Natural killer cell treated with Interleukin-12 subunit alpha and Interleukin-12 subunit beta and Interleukin-15 and Interleukin-18, amount 100 ng/mL, for 72 hours (primary cell): ENCODE results near the gene RP9. TPM values are rescaled to one million over a fixed set of nuclear protein-coding genes. Genes with fewer than 3 reads are reported as not detected.

Experiments
- ATAC-seq, 2 donors: fragments of 150-1000 bp; cut with Tn5 transposase in 1 of 2; sonication (Bioruptor Pico), chemical (Tn5 transposase) in 1 of 2; 2 replicates each; pipeline ENCODE4 v1.10.0; 2021
- DNase-seq: peaks from one replicate; pipeline ENCODE4 v3.0.0; 2022; ENCODE audit warnings: low spot score
- H3K27ac Mint-ChIP-seq, 2 donors: 1 replicate in 1 of 2; 2 replicates in 1 of 2; pipeline ENCODE4 v1.8.0; 2022; ENCODE audit warnings: mixed read lengths in 2 of 2, mild to moderate bottlenecking in 1 of 2, moderate library complexity in 1 of 2
- H3K27me3 Mint-ChIP-seq, 2 donors: 1 replicate in 1 of 2; 2 replicates in 1 of 2; pipeline ENCODE4 v1.8.0; 2022; ENCODE audit warnings: mixed read lengths in 2 of 2
- H3K36me3 Mint-ChIP-seq: one replicate; pipeline ENCODE4 v1.8.0; 2022; ENCODE audit warnings: mixed read lengths
- H3K4me1 Mint-ChIP-seq, 2 donors: 1 replicate in 1 of 2; 2 replicates in 1 of 2; pipeline ENCODE4 v1.8.0; 2022; ENCODE audit warnings: low read depth in 2 of 2, mixed read lengths in 2 of 2, mild to moderate bottlenecking in 1 of 2
- H3K4me3 Mint-ChIP-seq: one replicate; pipeline ENCODE4 v1.8.0; 2022; ENCODE audit warnings: mixed read lengths
- H3K9me3 Mint-ChIP-seq: 2 replicates; pipeline ENCODE4 v1.8.0; 2022; ENCODE audit warnings: mixed read lengths
- total RNA-seq, 2 donors: library from RNA; stranded (reverse); gene quantifications; one replicate each; pipeline ENCODE4 v1.2.3, GENCODE V29; 2022

The RP9 gene
- total RNA-seq, 2 donors from 2014 or later, result 16.2 to 22.0 TPM

- Mint-ChIP-seq H3K27me3 (peaks cover 0 to 3% of the 10 kb centered on the region in 2 donors), H3K9me3 (no peaks in the 10 kb centered on the region), H3K4me3 (no peak overlapping the region), H3K27ac (no peak overlapping the region), H3K4me1 (peaks cover 0 to 2% of the 10 kb centered on the region in 2 donors), H3K36me3 (peaks cover 19% of the 10 kb centered on the region)
- DNase-seq (no peak), ATAC-seq (no peak)
These were observed 18.1 kb downstream of the RP9 start for GRCh38 chr7:33091111-33091531.

DNA sequence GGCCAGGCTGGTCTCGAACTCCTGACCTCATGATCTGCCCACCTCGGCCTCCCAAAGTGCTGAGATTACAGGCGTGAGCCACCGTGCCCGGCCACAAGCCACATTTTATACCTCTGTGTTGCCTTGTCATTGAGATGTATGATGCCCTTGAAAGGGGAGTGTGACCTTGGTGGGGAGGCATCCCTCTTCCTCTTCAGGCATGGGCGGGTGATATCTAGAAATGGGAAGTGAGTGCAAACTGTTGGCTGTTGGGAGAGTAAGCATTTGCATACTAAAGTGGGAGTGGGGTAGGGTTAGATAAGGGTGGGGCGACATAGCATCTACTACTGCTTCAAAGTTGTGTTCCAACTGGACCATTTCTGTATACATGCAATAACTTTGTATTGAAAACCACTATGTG, 20.1 kb downstream of the RP9 start:
- DNase-seq, result no peak
- H3K36me3 Mint-ChIP-seq, result peaks cover 7% of the 10 kb centered on the region
- peaks cover 0 to 5% of the 10 kb centered on the region in 2 donors for H3K27me3 Mint-ChIP-seq
- no peaks in the 10 kb centered on the region for H3K9me3 Mint-ChIP-seq
- no peak overlapping the region for H3K27ac Mint-ChIP-seq
- H3K4me3 Mint-ChIP-seq, result no peak overlapping the region
- peaks cover 0 to 2% of the 10 kb centered on the region in 2 donors for H3K4me1 Mint-ChIP-seq
- ATAC-seq, result no peak

- ATAC-seq (no peak), DNase-seq (no peak)
- Mint-ChIP-seq H3K27ac (no peak overlapping the region), H3K4me1 (peaks cover 0 to 1% of the 10 kb centered on the region in 2 donors), H3K9me3 (no peaks in the 10 kb centered on the region), H3K27me3 (peaks cover 0 to 5% of the 10 kb centered on the region in 2 donors), H3K4me3 (no peak overlapping the region), H3K36me3 (peaks cover 4% of the 10 kb centered on the region)
These were observed 21.3 kb downstream of the RP9 start for GRCh38 chr7:33087858-33088257.

GRCh38 chr7:33087356-33087755, 21.8 kb downstream of the RP9 start:
- H3K9me3 Mint-ChIP-seq, result no peaks in the 10 kb centered on the region
- ATAC-seq, result no peak
- no peaks in the 10 kb centered on the region for H3K36me3 Mint-ChIP-seq
- H3K27ac Mint-ChIP-seq, result no peak overlapping the region
- H3K4me3 Mint-ChIP-seq, result no peak overlapping the region
- DNase-seq, result no peak
- no peaks in the 10 kb centered on the region for H3K4me1 Mint-ChIP-seq
- H3K27me3 Mint-ChIP-seq, result peaks cover 0 to 5% of the 10 kb centered on the region in 2 donors

DNA sequence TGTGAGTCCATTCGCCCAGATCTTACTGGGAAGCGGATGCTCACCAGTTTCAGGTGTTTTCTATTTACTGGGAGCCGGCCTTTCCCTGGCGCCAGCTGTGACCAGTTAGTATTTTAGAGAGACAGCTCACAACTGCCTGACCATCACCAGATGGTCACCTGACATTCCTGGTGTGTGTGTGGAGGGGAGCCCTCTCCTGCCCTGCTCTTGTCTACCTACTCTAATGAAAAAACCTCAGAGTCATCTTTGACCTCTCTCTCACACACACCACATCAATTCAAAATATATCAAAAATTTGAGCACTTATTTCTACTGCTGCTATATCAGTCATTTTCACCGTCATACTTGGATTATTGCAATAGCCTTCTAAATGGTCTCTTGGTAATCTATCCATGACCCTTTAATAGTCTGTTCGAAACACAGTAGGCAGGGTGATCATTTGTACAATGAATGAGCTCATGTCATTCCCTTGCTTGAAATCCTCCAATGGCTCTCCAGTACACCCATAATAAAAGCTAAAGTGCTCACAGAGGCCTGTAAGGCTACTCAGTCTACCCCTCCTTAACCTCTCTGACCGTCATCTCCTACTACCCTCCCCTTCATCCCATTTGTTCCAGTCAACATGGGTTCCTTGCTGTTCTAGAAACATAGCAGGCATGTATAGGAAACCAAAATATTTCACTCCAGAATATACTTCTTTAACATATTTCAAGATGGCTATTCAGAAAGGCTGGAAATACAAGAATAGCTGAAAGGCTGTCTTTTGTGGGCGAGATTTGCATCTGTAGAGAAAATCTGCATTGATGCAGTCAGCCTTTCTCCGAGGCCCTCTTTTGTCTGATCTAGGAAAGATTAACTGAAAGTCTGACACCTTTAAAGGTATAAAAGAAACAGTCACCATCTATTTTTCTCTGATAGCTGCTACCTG, 29.2 kb downstream of the RP9 start:
- ATAC-seq (no peak), DNase-seq (no peak)
- Mint-ChIP-seq H3K27me3 (peaks cover 18 to 30% of the 10 kb centered on the region in 2 donors), H3K4me1 (peaks cover 6 to 9% of the 10 kb centered on the region in 2 donors), H3K9me3 (no peaks in the 10 kb centered on the region), H3K4me3 (no peak overlapping the region), H3K27ac (no peak overlapping the region), H3K36me3 (no peaks in the 10 kb centered on the region)

- no peak overlapping the region for H3K27ac Mint-ChIP-seq
- peaks cover 6 to 9% of the 10 kb centered on the region in 2 donors for H3K4me1 Mint-ChIP-seq
- H3K27me3 Mint-ChIP-seq, result peaks cover 17 to 30% of the 10 kb centered on the region in 2 donors
- H3K9me3 Mint-ChIP-seq, result no peaks in the 10 kb centered on the region
- H3K4me3 Mint-ChIP-seq, result no peak overlapping the region
- ATAC-seq, result no peak
- no peak for DNase-seq
- H3K36me3 Mint-ChIP-seq, result no peaks in the 10 kb centered on the region
These were observed 30.1 kb downstream of the RP9 start for GRCh38 chr7:33079096-33079495.

- Mint-ChIP-seq H3K4me1 (peaks cover 6 to 9% of the 10 kb centered on the region in 2 donors), H3K27ac (no peak overlapping the region), H3K4me3 (no peak overlapping the region), H3K27me3 (peaks cover 33 to 49% of the 10 kb centered on the region in 2 donors), H3K9me3 (no peaks in the 10 kb centered on the region), H3K36me3 (no peaks in the 10 kb centered on the region)
- ATAC-seq (no peak), DNase-seq (no peak)
These were observed 32.5 kb downstream of the RP9 start for GRCh38 chr7:33076737-33077136.

- H3K27ac Mint-ChIP-seq, result no peak overlapping the region
- no peaks in the 10 kb centered on the region for H3K36me3 Mint-ChIP-seq
- DNase-seq (no peak), ATAC-seq (no peak)
- peaks cover 6 to 9% of the 10 kb centered on the region in 2 donors for H3K4me1 Mint-ChIP-seq
- no peaks in the 10 kb centered on the region for H3K9me3 Mint-ChIP-seq
- H3K4me3 Mint-ChIP-seq, result no peak overlapping the region
- H3K27me3 Mint-ChIP-seq, result peaks cover 35 to 41% of the 10 kb centered on the region in 2 donors
These were observed 33.2 kb downstream of the RP9 start for GRCh38 chr7:33075818-33076518.

GRCh38 chr7:33073243-33073642, 36.0 kb downstream of the RP9 start:
- H3K4me3 Mint-ChIP-seq, result no peak overlapping the region
- no peaks in the 10 kb centered on the region for H3K36me3 Mint-ChIP-seq
- DNase-seq (no peak), ATAC-seq (no peak)
- H3K27me3 Mint-ChIP-seq, result peaks cover 19 to 33% of the 10 kb centered on the region in 2 donors
- no peaks in the 10 kb centered on the region for H3K9me3 Mint-ChIP-seq
- H3K4me1 Mint-ChIP-seq, result peaks cover 6 to 9% of the 10 kb centered on the region in 2 donors
- H3K27ac Mint-ChIP-seq, result no peak overlapping the region

- no peak overlapping the region for H3K27ac Mint-ChIP-seq
- H3K27me3 Mint-ChIP-seq, result peaks cover 19 to 35% of the 10 kb centered on the region in 2 donors
- no peak for DNase-seq
- ATAC-seq, result no peak
- H3K36me3 Mint-ChIP-seq, result no peaks in the 10 kb centered on the region
- no peaks in the 10 kb centered on the region for H3K9me3 Mint-ChIP-seq
- H3K4me1 Mint-ChIP-seq, result peaks cover 5 to 6% of the 10 kb centered on the region in 2 donors
- H3K4me3 Mint-ChIP-seq, result no peak overlapping the region
These were observed 36.7 kb downstream of the RP9 start for GRCh38 chr7:33072471-33072870.

GRCh38 chr7:33070831-33071230, 38.4 kb downstream of the RP9 start:
- no peak for ATAC-seq

DNA sequence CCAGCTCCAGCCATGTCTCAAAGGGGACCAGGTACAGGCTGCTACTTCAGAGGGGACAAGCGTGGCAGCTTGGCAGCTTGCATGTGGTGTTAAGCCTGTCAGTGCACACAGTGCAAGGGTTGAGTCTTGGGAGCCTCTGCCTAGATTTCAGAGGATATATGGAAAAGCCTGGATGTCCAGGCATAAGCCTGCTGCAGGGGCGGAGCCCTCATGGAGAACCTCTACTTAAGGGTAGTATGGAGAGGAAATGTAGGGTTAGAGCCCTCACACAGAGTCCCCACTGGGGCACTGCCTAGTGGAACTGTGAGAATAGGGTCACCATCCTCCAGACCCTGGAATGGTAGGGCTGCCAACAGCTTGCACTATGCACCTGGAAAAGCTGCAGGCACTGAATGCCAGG, 38.9 kb downstream of the RP9 start:
- Mint-ChIP-seq H3K27me3 (peaks cover 19 to 39% of the 10 kb centered on the region in 2 donors), H3K9me3 (no peaks in the 10 kb centered on the region), H3K4me1 (no peaks in the 10 kb centered on the region), H3K27ac (no peak overlapping the region), H3K4me3 (no peak overlapping the region), H3K36me3 (peaks cover 8% of the 10 kb centered on the region)
- ATAC-seq (no peak), DNase-seq (no peak)

More at GRCh38 chr7:33070831-33071230, 38.4 kb downstream of the RP9 start:
- Mint-ChIP-seq H3K4me3 (no peak overlapping the region), H3K9me3 (no peaks in the 10 kb centered on the region), H3K4me1 (no peaks in the 10 kb centered on the region), H3K27me3 (peaks cover 19 to 37% of the 10 kb centered on the region in 2 donors), H3K36me3 (peaks cover 7% of the 10 kb centered on the region), H3K27ac (no peak overlapping the region)
- no peak for DNase-seq

- ATAC-seq (no peak), DNase-seq (no peak)
- no peak overlapping the region for H3K27ac Mint-ChIP-seq
- H3K9me3 Mint-ChIP-seq, result no peaks in the 10 kb centered on the region
- H3K36me3 Mint-ChIP-seq, result peaks cover 8% of the 10 kb centered on the region
- peaks cover 11 to 28% of the 10 kb centered on the region in 2 donors for H3K27me3 Mint-ChIP-seq
- H3K4me1 Mint-ChIP-seq, result peaks cover 5 to 7% of the 10 kb centered on the region in 2 donors
- no peak overlapping the region for H3K4me3 Mint-ChIP-seq
These were observed 41.3 kb downstream of the RP9 start for GRCh38 chr7:33067921-33068320.

DNA sequence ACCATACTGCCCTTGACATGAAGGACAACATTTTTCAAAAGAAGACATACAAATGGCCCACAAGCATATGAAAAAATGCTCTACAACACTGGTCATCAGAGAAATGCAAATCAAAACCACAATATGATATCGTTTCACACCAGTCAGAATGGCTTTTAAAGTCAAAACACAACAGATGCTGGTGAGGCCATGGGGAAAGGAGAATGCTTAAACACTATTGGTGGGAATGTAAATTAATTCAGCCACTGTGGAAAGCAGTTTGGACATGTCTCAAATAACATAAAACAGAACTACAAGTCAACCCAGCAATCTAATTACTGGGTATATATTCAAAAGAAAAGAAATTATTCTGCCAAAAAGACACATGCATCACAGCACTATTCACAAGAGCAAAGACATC, 42.4 kb downstream of the RP9 start:
- Mint-ChIP-seq H3K4me1 (peaks cover 5 to 7% of the 10 kb centered on the region in 2 donors), H3K36me3 (peaks cover 8% of the 10 kb centered on the region), H3K4me3 (no peak overlapping the region), H3K27ac (no peak overlapping the region), H3K9me3 (no peaks in the 10 kb centered on the region), H3K27me3 (peaks cover 0 to 20% of the 10 kb centered on the region in 2 donors)
- DNase-seq (no peak), ATAC-seq (no peak)
